Astrocyte (in vitro differentiated cells and primary cell): ENCODE results near the gene DPCD.

Experiments used
- CTCF ChIP-seq: IDR thresholded peaks from 2 replicates; pipeline ENCODE4 v1.5.1; 2011; ENCODE audit warnings: low read depth, mild to moderate bottlenecking, inconsistent platforms, low read length, moderate library complexity; ENCODE audit not compliant: insufficient read depth
- EZH2 ChIP-seq: IDR thresholded peaks from 2 replicates; pipeline ENCODE4 v1.6.1; 2012; ENCODE audit warnings: mild to moderate bottlenecking, low read length, inconsistent platforms; ENCODE audit not compliant: insufficient read depth

GRCh38 chr10:101573885-101574753, 14.0 kb upstream of the DPCD start:
- TF ChIP-seq CTCF, result no peak
- TF ChIP-seq EZH2, result no peak
